Smooth muscle cell of the brain vasculature (primary cell): Measurements from ENCODE around the gene UTS2R.
A peak's percentile ranks its signal among the peaks of the same experiment; 100 is the strongest.
"Not testable (repeated sequence)": the region's sequence is repeated elsewhere in the genome, so short reads cannot be mapped to it uniquely, and the experiment has no call there.

Experiments used
- DNase-seq: peaks from one replicate; pipeline ENCODE4 v3.0.0-alpha.2; 2012; ENCODE audit warnings: low read depth, low spot score

The UTS2R gene

DNA sequence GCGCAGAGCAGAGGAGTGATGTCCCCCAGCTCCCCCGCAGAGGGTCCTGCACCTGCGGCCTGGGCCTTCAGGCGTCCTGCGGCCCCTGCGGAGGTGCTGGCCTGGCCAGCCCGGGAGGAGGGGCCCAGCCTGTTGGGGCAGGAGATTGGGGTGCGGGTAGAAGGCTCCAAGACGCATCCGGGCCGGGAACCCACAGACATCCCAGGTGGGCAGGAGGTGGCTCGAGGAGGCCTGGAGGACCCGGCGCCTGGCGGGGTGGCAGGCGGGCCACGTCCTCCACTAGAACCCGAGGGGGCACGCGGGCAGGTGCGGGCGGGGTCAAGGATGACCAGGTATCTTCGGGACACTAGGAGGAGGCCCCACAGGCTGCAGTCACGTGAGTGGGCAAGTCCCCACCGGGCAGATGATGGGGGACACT lies 37.4 kb upstream of the UTS2R start:
- no peak for DNase-seq

- DNase-seq: no peak
Measured at GRCh38 chr17:82334622-82335394, 36.8 kb upstream of the UTS2R start.

DNA sequence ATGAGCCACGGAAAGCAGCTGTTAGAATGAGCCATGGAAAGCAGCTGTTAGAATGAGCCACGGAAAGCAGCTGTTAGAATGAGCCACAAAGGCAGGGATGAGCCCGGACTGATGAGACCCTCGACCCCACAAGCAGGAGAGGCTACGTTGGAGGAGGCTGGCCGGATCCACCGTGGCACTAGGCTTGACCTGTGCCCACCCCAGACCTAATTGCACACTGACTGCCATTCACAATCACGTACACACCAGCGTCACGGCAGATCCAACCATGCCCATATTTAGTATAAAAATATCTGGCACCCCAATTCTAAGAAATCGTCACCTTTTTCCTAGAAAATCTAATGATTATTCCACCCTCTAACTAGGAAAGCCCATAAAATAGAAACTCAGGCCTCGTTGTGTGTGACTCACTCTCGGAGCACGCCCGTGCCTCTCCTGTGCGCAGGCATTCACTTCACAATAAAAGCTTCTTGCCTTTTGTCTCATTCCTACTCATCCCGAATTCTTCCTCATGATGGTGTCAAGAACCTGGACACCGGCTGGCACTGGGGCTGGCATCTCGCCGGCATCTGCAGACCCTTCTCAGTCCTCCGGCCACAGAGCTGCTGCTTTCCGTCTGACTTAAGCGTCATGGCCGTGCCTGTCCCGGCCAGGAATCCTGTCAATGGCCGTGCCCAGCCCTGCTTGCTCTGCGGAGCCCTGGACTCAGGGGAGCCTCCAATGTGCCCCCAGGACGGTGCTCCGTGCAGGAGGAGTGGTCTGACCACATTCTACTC lies 32.5 kb upstream of the UTS2R start:
- no peak for DNase-seq

- DNase-seq: no peak
Measured at GRCh38 chr17:82339634-82340580, 31.7 kb upstream of the UTS2R start.

DNA sequence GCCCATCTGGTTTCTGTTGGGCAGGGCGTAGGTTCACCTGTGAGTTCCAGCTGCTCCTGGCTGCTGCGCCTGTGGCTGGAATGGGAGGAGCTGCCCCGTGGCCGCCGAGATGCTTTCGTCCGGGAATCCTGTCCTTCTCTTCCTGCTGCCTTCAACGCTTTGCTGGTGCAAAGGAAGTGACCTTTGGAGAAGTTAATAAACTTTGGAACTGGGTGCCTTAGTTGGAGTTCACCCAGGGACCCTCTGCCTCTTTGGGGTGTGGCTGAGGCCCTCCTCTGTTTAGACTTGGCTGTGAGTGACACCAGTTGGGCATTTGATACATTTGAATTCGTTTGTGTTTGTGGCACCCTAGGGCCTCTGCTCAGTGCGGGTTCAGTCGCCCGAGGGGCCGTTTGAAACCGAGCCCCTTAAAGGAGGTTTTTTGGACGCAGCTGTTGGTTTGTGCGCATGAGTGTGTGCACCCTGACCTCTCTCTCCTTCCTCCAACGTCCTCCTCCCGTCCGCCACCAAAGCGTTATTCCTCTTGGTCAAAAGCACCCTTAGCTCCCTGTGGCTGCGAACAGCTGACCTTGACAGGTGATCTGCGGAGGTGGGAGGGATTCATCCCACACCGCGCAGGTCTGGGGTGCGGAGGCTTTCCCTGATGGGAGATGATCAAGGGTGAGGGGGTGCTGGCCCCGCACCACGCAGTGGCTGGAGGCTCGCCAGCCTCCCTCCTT lies 29.0 kb upstream of the UTS2R start:
- no peak for DNase-seq

DNA sequence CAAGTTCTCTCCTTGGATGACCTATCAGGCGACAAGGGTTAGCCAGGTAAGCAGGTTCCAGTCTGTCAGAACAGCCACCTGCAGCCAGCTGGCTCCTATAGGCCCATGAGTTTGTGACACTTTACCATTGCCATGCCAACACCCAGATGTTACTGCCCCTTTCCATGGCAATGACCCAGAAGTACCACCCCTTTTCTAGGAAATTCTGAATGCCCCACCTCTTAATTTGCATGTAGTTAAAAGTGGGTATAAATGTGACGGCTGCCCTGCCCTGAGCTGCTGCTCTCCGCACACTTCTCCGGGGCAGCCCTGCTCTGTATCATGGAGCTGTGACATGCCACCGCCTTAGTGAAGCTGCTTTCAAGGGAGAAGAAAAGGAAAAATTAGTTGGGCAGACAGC lies 28.0 kb upstream of the UTS2R start:
- DNase-seq: no peak

DNA sequence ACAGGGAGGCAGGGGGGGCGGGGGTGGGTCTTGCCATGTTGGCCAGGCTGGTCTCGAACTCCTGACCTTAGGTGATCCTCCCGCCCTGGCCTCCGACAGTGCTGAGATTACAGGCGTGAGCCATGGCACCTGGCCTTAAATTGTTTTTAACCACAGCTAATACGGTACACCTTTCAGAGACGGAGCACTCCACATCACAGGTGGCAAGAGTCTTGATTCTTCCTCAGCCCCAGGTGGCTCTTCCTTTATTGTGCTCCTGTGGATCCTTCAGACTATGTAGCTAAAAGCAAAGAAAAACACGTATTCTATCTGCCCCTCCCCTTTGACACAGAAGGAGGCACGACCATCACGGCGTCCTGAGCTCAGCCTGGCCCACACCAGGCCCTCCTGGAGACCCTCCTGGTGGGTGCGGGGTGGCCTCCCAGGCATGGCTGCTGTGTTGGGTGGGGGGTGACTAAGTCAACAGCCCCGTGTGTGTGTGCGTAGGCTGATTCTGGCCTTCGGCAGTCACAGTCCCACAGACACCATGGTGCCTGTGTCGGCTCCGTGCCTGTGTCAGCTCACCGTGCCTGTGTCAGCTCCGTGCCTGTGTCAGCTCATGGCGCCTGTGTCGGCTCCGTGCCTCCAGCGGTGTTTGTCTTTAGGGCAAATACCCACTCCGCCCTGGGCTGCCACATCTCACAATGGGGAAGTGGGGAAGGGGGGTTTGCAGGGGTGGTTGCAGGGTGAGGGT lies 27.2 kb upstream of the UTS2R start:
- no peak for DNase-seq

GRCh38 chr17:82345151-82345976 lies 26.2 kb upstream of the UTS2R start:
- DNase-seq: no peak

GRCh38 chr17:82346342-82347300 lies 24.9 kb upstream of the UTS2R start:
- no peak for DNase-seq

- DNase-seq: not testable (repeated sequence)
Measured at GRCh38 chr17:82347994-82348393, 23.6 kb upstream of the UTS2R start.

DNA sequence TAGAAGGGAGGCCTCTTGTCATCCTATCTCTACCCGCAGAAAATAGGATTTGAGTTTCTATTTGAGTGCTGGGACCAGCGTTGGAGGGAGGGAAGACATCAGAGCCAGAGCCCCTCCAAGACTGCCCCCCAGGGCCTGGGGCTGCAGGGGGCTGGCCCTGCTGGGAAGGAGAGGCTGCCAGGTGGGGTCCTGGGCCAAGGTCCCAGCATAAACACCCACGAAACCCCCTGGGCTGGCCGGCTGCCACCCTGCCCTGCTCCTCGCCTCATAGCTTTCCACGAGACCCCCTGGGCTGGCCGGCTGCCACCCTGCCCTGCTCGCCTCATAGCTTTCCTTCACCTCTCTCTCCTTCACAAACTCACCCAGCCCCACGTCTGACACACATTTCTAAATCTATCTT lies 23.1 kb upstream of the UTS2R start:
- DNase-seq: no peak

DNA sequence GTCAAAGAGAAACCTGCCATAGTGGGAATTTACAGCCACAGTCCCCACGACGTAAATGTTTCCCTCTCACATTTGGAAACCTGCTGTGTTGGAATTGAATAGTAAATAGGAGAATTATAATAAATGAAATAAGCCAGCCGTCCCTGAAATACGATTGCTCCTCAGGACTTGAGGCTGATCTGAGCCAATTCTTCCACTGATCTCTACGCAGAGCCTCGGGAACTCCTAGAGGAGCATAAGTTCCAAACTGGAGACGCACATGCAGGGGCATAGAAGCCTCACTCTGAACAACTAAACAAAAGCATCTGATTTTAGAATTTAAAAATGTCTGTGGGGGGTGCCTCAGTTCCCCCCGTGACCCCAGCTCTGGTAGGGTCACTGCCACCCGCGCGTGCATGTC lies 22.7 kb upstream of the UTS2R start:
- no peak for DNase-seq

DNA sequence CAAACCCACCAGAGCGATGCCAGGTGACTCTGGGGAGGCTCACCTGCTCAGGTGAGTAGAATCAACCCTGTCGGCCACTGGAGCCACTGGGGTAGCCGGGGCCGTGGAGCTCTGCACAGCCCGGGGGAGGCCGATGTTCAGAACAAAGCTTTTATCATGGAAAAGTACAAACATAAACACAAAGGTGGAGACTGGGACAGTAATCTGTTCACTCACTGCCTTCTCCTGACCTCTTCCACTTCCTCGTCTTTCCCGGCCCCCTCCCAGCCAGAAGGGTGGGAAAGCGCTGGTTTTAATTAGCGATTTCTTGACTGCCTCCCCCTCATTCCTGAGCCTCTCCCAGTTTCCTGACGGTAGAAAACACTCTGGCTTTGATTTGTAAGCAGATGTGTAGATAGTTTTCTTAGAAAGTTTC lies 22.3 kb upstream of the UTS2R start:
- DNase-seq: no peak

GRCh38 chr17:82350182-82351030 lies 21.2 kb upstream of the UTS2R start:
- DNase-seq: no peak

- DNase-seq: no peak
Measured at GRCh38 chr17:82351254-82351712, 20.3 kb upstream of the UTS2R start.

- peak; percentile 86 for DNase-seq
Measured at GRCh38 chr17:82351713-82352488, 19.7 kb upstream of the UTS2R start.

DNA sequence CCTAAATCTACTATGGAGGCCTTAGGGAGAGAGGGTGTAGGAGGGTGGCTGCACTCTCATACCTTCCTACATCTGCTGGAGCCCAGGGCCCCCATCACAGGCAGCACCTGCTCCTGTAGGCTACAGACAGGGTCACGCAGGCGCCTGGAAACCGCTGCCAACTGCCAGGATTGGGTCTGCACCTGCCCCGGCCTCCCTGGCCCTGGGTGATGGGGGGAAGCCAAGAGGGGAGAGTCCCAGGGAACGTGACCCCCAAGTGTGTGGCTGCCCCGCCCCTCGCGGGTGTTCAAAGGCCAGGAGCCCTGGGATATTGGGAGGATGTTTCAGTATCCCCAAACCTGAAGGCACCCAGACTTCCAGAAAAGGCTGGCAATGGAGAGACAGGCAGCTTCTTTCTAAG lies 18.1 kb upstream of the UTS2R start:
- DNase-seq: no peak
